ENCODE measurements around the gene KCNC1.

KCNC1 gene

DNA sequence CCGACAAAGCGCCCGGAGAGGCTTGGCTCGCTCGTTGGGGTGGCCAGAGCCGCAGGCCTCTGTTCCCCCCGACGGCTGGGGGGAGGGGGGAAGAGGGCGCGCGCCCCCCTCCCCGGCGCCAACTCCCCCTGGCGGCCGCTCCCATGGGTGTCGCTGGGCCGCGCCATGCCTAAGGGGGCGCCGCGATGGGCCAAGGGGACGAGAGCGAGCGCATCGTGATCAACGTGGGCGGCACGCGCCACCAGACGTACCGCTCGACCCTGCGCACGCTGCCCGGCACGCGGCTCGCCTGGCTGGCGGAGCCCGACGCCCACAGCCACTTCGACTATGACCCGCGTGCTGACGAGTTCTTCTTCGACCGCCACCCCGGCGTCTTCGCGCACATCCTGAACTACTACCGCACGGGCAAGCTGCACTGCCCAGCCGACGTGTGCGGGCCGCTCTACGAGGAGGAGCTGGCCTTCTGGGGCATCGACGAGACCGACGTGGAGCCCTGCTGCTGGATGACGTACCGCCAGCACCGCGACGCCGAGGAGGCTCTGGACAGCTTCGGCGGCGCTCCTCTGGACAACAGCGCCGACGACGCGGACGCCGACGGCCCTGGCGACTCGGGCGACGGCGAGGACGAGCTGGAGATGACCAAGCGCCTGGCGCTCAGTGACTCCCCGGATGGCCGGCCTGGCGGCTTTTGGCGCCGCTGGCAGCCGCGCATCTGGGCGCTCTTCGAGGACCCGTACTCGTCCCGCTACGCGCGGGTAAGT lies 1.4 kb downstream of the KCNC1 start:
- in situ Hi-C loops (cut with HindIII; ENCODE audit: low sequenced_read_pairs): no loop called here

DNA sequence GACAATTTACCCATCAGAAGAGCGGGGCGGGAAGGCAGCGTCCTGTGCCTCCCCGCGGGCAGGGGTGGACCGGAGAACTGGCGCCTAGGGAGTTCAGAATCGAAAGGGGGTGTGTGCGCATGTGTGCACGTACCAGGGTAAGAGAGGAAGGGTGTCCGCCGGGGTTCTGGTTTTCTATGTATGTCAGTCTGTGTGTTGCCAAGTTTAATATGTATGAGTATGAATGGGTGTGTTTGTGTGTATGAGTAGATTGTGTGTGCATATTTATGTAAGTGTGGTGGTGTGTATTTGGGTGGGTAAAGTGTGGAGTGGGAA lies 2.0 kb downstream of the KCNC1 start:
- in situ Hi-C loops (cut with HindIII; ENCODE audit: low sequenced_read_pairs): no loop called here

DNA sequence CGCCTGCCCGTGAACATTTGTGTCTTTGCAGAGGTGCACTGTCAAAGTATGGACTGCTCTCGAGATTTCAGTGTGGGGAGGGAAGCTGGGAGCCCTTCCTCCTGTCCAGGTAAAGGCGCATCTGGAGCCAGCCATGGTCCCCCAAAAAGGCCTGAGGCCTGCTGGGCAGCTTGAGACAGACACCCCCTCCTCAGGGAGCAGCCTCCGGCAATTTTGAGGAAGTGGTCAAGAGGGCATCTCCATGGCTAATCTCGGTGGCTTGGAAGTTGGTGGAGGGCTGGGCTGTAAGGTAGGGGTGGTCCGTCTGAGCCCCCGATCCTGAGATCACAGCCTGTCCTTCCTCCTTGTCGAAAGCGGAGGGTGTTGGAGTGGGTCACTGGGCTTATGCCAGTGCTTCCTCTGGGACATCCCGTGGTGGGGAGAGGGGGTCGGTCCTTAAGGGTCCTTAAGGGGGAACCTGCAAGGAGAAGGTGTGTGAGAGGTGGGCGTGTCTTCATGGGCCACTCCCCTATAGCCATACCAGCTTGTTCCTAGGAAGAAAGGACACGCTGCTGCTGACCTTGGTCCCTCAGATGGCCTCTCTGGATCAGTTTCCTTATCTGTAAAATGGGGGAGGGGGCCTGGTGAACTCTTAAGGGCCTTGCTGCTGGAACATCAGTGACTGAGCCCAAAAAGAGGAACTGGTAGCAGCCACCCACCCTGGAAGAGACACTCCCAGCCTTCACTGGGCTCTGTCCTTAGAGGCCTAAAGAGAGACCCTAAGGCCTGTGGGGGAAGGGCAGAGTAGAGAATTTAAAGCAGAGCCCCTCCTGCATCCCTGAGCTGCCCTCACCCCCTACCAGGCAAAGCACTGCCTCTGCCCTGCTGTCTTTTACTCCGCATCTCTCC lies 2.6 kb downstream of the KCNC1 start:
- in situ Hi-C loops (cut with HindIII; ENCODE audit: low sequenced_read_pairs): no loop called here

DNA sequence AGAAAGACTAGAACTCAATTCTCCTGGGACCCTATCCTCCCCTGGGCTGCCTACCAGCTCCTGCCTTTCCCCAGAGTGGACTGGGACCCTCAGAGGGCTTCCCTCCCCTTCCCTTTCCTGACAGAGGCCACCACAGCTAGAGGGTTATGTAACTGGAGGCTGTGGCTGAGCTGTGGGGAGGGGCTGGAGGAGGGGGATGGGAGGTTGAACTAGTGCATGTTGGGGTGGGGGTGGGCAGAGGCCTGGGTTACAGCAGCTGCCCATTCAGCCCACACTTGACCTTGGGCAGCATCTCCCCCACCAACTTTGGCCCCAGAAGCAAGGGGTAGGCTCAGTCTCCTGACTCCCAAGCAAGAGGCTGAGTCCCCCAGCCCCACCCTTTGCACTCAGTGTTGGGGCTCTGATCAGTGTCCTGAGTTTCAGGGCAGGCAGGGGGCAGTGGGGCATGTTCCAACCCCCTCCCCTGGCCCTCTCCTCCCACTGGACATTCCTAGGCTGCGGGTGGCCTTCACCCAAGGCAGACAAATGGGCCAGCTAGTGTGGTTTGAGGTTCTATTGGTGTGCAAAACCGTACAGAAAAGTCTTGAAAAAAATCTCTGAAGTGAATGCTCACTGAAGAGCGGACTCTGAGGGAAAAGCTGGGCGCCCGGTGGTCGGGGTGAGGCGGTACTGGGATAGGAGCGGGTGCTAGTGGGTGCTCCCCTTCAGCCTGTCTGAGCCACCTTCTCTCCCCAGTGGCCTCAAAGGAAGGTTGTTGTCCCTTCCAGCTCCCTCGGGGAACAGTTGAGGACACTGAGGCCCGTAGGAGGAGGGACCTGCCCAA lies 3.8 kb downstream of the KCNC1 start:
- in situ Hi-C loops (cut with HindIII; ENCODE audit: low sequenced_read_pairs): no loop called here

DNA sequence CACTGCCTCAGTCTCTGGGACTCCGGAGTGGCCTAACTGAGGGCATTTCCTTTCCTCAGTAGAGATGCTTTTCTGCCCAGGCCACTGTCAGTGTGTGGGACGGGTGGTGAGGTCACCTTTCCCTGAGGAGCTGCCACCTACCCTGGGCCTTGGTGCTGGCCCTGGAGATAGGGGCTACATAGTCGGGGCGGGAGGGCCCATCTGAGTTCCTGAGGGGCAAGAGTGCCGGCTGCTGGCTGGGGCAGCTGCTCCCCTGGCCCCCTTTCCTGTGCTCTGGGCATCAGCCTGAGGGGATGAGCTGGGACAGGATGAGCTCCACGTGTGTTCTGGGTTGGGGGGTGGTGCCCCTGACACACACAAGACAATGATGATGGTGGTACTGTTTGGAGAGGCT lies 5.4 kb downstream of the KCNC1 start:
- in situ Hi-C loops (cut with HindIII; ENCODE audit: low sequenced_read_pairs): no loop called here

DNA sequence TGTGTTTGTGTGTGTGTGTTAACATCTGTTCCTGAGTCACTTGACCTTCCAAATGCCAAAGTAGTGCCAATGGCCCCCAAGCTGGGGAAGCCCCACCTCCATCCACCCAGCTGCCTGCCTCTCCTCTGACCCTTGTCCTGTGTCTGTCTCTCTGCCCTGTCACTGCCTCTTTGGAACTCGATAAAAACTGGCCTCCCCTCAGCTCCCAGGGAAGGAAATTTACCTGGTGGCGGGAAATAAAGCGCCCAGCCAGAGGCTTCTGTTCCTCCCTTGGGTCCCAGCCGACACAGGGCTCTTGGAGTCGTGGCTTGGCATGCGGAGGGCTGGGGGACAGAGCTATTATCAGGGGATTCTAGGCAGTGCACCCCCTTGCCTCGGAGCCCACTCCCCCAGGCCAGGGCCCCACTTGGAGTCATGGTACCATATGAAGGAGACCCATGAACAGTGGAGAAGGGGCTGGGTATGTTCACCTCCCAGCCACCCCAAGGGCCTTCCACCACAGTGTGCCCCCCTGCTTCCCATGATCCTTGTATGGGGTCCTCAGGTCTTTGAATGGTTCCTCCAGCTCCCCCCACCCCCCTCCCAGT lies 6.2 kb downstream of the KCNC1 start:
- in situ Hi-C loops (cut with HindIII; ENCODE audit: low sequenced_read_pairs): no loop called here

DNA sequence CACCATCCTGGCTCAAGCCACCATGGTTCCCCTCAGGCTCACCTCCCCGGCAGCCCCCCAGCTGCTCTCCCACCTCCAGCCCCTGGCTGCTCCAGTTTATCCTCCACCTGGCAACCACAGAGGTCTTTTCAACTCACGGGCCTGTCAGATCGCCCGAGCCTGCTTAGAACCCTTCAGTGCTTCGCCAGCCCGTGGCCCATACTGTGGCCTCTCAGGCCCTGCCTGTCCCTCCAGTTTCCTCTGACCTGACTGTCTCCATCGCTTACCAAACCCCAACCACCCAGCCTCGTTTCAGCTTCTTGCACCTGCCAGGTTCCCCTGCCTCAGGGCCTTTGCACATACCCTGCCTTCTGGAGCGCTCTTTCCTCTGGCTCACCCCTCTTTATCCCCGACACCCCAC lies 6.9 kb downstream of the KCNC1 start:
- in situ Hi-C loops (cut with HindIII; ENCODE audit: low sequenced_read_pairs): no loop called here

DNA sequence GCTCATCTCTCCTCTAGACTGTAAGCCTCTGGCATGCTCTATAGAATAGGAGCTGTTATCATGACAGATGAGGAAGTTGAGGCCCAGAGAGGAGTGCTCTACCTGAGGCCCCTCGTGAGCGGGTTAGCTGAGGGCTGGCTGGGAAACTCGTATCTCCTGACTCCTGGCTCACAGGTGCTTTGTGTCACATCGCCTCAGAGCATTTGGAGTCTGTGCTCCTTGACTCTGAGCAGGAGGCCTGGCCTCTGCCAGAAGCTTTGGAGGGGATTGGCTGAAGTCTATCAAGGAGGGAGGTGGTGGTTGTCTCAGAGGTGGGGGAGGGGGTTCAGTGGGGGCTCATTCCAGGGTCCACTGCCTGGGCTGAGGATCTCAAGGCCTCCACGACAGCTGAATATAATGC lies 7.4 kb downstream of the KCNC1 start:
- in situ Hi-C loops (cut with HindIII; ENCODE audit: low sequenced_read_pairs): no loop called here

DNA sequence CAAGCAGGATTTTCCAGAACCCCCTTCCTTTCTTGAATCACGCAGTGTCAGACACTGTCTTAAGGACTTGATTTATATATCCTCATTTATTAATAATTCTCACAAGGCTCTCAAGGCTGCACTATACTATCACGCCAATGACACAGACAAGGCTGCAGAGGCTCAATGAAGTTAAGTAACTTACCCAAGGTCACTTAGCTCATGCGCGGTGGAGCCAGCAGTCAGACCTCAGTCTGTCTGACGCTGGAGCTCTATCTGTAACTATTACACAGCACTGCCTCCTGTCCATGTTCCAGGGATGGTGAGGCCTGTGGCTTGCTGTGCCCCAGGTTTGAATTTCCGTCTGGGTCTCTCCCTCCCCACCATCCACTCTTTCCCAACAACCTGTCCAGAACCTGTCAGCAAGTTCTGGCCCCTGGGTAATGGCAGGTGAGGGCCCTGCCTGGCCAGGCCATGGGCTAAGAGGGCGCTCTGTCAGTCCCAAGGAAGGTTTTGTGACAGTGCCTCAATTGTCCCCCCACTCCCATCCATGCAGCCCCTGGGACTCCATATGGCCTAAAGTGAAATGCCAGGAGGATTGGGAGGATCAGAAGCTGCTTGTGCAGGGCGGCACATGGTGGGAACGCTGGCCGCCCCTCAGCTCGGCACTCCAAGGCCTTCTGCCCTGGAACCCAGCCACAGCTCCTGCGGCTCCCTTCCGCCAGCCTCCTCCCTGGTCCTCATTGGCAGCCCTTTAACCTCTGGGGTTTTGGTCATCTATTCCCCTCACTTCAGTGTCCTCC lies 8.6 kb downstream of the KCNC1 start:
- in situ Hi-C loops (cut with HindIII; ENCODE audit: low sequenced_read_pairs): no loop called here

DNA sequence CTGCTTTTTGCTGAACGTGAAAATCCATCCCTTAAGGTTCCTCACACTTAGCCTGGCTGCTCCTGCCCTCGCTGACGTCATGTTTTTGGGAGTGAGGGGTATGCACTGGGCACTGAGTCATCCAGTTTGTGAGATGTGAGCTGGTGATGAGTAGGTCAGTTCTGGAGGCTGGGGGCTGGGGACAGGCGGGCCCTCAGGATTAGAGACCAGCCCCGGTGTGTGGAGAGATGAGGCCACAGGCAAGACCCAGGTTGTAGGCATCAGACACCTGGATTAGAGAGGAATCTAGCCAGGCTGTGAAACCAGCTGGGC lies 9.2 kb downstream of the KCNC1 start:
- in situ Hi-C loops (cut with HindIII; ENCODE audit: low sequenced_read_pairs): no loop called here

DNA sequence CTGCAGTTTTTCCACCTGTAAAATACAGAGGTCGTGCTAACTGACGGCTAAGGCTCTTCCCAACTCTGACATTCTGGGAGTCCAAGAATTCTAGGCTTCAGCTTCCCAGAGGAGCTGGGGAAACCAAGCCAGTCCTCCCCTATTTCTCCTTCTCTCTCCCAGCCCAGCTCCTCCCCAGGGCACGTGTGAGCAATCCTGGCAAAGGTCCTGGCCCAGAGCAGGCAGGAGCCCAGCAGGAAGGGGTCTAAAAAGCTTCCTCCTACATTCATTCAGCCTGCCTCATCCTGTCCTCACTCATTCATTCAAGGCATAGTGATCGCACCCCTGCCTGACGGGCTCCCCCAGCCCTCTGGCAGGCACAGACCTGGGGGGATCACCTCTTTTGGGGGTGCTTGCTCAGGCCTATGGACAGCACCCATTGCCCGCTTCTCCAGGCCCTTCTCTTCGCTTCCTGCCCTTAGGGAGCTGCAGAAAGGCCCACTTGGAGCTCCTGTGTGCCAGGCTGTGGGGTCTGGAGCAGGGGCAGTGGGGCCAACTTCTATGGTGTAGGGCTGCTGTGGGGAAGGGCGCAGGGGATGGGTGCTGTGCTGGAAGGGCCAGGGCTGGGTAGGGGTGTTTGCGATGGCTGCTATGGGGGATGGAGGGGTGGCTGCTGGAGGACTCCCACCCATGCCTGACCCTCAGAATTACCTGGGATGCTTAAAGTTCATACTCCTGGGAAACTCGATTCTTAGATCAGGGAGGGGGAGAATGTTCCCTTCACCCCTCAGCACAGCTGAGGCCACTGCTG lies 9.8 kb downstream of the KCNC1 start:
- in situ Hi-C loops (cut with HindIII; ENCODE audit: low sequenced_read_pairs): no loop called here

DNA sequence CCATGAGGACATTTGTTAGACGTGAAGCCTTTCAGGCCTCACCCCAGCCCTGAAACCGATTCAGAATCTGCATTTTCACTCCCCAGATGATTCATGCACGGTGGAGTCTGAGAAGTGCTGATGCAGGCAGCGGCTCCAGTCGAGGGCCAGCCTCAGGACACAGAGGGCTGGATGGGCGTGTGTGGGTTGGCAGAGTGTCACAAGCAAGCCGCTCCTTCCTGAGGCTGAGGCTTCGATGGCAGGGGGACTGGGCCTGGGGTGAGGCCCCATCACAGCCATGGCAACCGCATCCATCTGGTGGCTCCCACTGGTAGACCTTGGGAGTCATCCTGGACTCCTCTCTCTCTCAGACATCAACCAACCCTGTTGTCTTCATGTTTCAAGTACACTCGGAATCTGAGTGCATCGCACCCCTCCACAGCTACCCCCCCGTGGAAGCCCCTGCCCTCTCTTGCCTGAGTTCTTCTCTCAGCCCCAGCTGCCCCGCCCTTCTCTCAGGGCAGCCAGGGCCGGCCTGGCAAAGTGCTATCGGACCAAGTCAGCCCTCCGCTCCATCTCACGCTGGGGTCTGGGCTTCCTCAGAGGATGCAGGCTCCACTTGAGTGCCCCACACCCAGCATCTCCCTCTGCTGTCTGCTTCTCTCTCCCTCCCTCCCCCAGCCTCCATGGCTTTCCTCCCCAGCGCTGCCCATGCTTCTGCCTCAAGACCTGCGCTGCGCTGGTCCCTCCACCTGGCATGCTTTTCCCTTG lies 10.6 kb downstream of the KCNC1 start:
- in situ Hi-C loops (cut with HindIII; ENCODE audit: low sequenced_read_pairs): no loop called here

DNA sequence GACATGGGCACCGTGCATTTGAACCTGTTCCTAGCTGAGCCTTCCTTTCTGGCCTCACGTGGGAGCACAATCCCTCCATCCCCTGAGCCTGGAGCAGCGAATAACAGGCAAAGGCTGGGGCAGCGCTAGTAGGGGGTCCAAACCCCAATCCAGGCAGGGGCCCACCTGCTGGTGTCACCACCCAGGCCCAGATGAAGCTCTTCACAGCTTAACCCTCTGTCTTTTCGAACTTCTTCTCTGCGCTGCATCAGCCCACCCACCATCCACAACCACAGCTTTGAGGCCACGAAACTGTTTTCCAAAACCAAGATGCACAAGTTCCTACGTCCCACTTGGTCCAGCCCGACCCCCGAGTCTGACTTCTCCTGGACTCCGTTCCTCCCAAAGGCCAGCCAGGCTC lies 11.5 kb downstream of the KCNC1 start:
- in situ Hi-C loops (cut with HindIII; ENCODE audit: low sequenced_read_pairs): no loop called here

DNA sequence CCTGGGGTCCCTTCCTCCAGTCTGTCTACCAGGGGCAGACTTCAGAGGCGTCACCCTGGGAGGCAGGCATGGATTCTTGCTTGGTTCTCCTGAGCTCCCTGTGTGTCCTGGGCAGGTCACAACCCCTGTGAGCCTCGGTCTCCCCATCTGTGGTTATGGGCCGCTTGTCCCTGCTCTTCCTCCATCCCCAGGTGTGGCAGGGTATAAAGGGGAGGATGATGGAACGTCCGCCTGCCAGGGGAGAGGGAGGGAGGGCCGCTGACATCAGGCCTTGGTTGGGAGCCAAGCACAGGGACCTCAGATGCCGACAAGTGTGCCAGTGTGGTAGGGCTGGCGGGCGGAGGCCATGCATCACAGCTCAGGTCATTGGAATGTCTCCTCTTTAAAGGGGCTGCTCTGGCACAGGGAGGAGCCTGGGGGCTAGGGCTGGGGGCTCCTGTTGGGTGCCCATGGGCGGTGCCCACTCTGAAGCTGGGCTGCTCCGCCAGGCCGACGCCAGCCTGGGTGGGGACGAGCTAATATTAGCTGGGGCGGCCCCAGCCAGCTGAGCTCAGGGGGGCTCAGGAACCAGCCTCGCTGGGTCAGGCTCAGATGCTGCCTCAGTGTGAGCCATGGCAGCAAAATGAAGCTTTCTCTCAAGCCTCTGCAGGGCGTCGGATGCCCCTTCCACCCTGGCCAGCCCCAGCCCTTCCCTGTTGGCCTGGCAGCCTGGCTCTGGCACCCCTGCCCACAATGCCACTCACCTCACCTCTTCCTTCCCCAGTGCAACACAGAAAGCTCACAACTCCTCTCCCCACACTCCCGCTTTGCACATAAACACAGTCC lies 12.8 kb downstream of the KCNC1 start:
- in situ Hi-C loops (cut with HindIII; ENCODE audit: low sequenced_read_pairs): no loop called here

DNA sequence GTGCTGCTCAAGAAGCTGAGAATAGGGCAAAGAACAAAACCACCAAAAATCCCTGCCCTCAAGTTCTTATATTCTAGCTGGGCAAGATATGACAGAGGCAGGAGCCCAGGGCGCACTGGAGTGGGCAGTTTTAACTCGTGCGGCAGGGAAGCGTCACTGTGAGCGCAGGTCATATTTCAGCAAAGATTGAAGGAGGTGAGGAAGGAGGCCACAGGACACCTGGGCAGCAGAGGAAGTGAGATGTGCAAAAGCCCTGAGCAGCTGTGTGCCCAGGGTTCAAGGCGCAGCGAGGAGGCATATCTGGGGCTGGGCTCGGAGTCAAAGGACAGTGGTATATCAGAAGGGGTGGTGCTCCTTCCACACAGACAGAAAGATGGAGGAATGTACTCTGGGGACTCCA lies 13.5 kb downstream of the KCNC1 start:
- in situ Hi-C loops (cut with HindIII; ENCODE audit: low sequenced_read_pairs): no loop called here

DNA sequence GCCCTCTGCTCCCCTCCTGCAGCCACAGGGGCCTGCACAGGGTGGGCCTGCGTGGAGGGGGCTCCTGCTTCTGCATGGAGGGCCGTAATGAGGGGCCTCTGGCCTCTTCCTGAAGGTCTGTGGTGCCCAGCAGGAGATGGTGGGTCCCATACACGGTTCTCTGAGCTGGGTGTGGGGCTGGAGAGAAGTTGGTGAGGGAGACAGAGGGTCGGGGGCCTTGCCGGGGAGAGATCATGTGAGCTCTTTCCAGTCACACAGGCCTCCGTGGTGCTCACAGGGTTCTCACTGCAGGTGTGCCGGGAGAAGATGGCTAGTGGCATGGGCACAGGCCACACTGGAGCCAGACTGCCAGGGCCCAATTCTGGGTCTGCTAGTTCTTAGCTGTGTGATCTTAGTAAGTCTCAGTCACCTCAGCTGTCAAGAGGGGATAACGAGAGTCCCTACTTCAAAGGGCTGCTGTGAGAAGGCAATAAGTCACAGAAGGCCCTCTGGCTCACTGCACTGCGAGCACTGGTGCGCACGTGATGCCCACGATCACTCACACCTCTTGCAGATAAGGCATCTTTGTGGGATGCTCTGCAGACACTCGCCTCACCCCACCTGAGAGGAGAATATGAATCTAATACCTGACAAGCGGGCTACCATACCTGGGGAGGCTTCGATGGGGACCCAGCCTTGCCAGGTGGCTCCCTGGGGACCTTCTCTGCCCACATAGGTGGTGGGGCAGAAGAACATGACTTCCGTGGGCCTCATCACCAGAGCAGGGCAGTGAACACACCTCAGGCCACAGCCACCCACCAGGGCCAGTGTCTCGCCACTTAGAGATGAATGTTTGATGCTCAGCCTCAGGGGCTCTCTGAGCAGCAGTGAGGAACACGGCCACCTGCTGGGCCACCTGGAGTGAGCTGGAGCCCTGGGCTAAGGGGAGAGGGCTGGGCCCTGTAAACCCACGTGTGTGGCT lies 14.5 kb downstream of the KCNC1 start:
- in situ Hi-C loops (cut with HindIII; ENCODE audit: low sequenced_read_pairs): no loop called here
